Keratinocyte (primary cell): ENCODE measurements around the gene CDKAL1.

Source experiments
- EZH2 ChIP-seq: IDR thresholded peaks from one replicate; pipeline ENCODE4 v1.6.1; 2012; ENCODE audit warnings: inconsistent platforms, mild to moderate bottlenecking, low read length, moderate library complexity
- TF ChIP-seq, protein P1 (sequence below), 3 experiments: IDR thresholded peaks in 1 of 3; conservative IDR thresholded peaks in 1 of 3; optimal IDR thresholded peaks in 1 of 3; 2 replicates in 2 of 3; 3 replicates in 1 of 3; pipeline versions ENCODE3 to v1.5.1; 2011; ENCODE audit warnings: low read length in 3 of 3, mild to moderate bottlenecking in 3 of 3, moderate library complexity in 2 of 3, control low read depth in 1 of 3, inconsistent platforms in 1 of 3; ENCODE audit not compliant: insufficient read depth in 2 of 3; ENCODE audit errors: extremely low read depth in 1 of 3

DNA sequence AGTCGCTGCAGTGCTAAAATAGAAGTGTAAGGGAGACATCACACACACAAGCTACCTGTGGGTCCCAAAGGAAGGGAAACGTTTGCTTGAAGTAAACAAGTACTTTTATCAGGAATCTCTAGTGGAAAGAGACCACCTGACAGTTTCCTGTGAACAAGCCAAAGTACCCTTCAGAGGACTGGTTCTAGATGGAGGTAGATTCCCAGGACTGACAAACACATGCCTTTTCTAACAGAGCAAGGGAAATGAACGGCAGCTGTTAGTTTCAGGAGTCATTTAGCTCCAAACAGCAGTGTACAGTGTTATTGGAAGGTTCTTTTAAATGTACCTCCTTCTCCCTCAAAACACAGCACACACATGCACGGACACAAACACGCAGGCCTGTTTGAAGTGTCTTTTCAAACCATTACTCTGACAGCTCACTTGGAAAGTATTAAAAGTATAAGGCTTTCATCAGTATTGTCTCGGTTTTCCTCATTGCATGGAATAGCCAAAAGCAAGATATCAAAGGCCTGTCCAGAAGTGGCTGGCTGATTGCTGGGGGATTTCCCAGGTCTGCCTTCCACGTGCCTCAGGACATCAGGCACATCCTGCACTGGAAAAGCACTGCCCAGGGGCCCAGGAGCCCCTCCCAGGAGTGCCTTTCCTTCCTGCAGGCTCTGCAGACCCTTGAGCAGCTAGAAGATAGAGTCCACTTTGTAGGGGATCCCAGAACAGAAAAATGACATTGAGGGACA lies 666.0 kb downstream of the CDKAL1 start:
- TF ChIP-seq, protein P1, sequence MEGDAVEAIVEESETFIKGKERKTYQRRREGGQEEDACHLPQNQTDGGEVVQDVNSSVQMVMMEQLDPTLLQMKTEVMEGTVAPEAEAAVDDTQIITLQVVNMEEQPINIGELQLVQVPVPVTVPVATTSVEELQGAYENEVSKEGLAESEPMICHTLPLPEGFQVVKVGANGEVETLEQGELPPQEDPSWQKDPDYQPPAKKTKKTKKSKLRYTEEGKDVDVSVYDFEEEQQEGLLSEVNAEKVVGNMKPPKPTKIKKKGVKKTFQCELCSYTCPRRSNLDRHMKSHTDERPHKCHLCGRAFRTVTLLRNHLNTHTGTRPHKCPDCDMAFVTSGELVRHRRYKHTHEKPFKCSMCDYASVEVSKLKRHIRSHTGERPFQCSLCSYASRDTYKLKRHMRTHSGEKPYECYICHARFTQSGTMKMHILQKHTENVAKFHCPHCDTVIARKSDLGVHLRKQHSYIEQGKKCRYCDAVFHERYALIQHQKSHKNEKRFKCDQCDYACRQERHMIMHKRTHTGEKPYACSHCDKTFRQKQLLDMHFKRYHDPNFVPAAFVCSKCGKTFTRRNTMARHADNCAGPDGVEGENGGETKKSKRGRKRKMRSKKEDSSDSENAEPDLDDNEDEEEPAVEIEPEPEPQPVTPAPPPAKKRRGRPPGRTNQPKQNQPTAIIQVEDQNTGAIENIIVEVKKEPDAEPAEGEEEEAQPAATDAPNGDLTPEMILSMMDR (optimal IDR thresholded peaks at IDR 0.05 in 1 of 3, IDR thresholded peaks at IDR 0.05 in 1 of 3, conservative IDR thresholded peaks at IDR 0.05 in 1 of 3; ENCODE audit: extremely low read depth in 1 of 3, insufficient read depth in 2 of 3, low read length in 3 of 3) = no peak
- no peak for TF ChIP-seq EZH2
